K562 (cell line): ENCODE measurements around the gene HIVEP3. TPM values are rescaled to one million over a fixed set of nuclear protein-coding genes. Genes with fewer than 3 reads are reported as not detected.
A peak's percentile ranks its signal among the peaks of the same experiment; 100 is the strongest.

Experiments
- ATAC-seq: fragments of 200-7000 bp; cut with Tn5 transposase; 3 replicates; pipeline ENCODE4 v1.9.1; 2020; ENCODE audit warnings: moderate library complexity
- BruUV-seq: library from RNA; stranded (reverse); fragments of 400-500 nt; replicated peaks from 2 replicates; lab custom pipeline; 2021; lab: Mats Ljungman, UMichigan
- CTCF ChIA-PET: fragments of 300-600 bp; formaldehyde crosslinking; extraction: SDS; loops from one replicate; lab custom pipeline; 2021; ENCODE audit warnings: low intra/inter-chr PET ratio; lab: Yijun Ruan, JAX
- POLR2A ChIA-PET: fragments of 300-600, 350-650 bp; sonication (Branson Sonifier 250); formaldehyde crosslinking; extraction: SDS; loops from one replicate; lab custom pipeline; 2021; ENCODE audit warnings: antibody characterized with exemption, inconsistent platforms; lab: Yijun Ruan, JAX
- DNase-seq, 4 experiments: peaks; one replicate each; pipeline versions ENCODE4 v3.0.0 to v3.0.0-alpha.2; 2011 to 2018; ENCODE audit warnings: low spot score in 3 of 4, mixed read lengths in 3 of 4; ENCODE audit errors: extremely low read depth in 1 of 4
- FAIRE-seq: peaks from 2 replicates; lab custom pipeline; 2011; peaks lifted over from hg19 to GRCh38; lab: Jason Lieb, UNC
- H2AFZ ChIP-seq: 2 replicates; pipeline ENCODE4 v1.6.0; 2011; ENCODE audit warnings: low read depth, low read length, control low read depth, inconsistent platforms
- H3K27ac ChIP-seq: fragments of 200-600 bp; 3 replicates; pipeline ENCODE4 v1.8.0; 2011; ENCODE audit warnings: low read depth, mild to moderate bottlenecking, control low read depth, inconsistent platforms, low read length, moderate library complexity, mixed read lengths; ENCODE audit errors: extremely low read depth
- H3K27me3 ChIP-seq, 2 experiments: fragments of 300-600 bp in 1 of 2; 2 replicates in 1 of 2; 3 replicates in 1 of 2; pipeline versions ENCODE4 v1.6.0 to v1.8.0; 2011; ENCODE audit warnings: inconsistent platforms in 2 of 2, low read length in 2 of 2, mild to moderate bottlenecking in 1 of 2, mixed read lengths in 1 of 2, moderate library complexity in 1 of 2; ENCODE audit not compliant: control insufficient read depth in 2 of 2, insufficient read depth in 2 of 2
- H3K36me3 ChIP-seq: fragments of 300-600 bp; 3 replicates; pipeline ENCODE4 v1.8.0; 2011; ENCODE audit warnings: mild to moderate bottlenecking, low read length, inconsistent platforms; ENCODE audit not compliant: control insufficient read depth, insufficient read depth
- H3K4me1 ChIP-seq, 2 experiments: fragments of 200-600 bp in 1 of 2; replicated peaks in 1 of 2; 2 replicates in 1 of 2; 3 replicates in 1 of 2; pipeline versions ENCODE4 v1.5.1 to v1.8.0; 2011; ENCODE audit warnings: inconsistent platforms in 2 of 2, low read length in 2 of 2, mild to moderate bottlenecking in 1 of 2, mixed read lengths in 1 of 2, moderate library complexity in 1 of 2; ENCODE audit not compliant: control insufficient read depth in 2 of 2, insufficient read depth in 2 of 2
- H3K4me2 ChIP-seq: 2 replicates; pipeline ENCODE4 v1.6.1; 2011; ENCODE audit warnings: low read length, control low read depth, inconsistent platforms, mixed read lengths; ENCODE audit not compliant: insufficient read depth
- H3K4me3 ChIP-seq: fragments of 200-600 bp; sonication (generic), shearing (Covaris generic); 2 replicates; pipeline ENCODE4 v1.5.1; 2016; ENCODE audit warnings: control low read depth, inconsistent platforms
- H3K79me2 ChIP-seq: fragments of 200-600 bp; 3 replicates; pipeline ENCODE4 v1.8.0; 2011; ENCODE audit warnings: low read length, inconsistent platforms; ENCODE audit not compliant: control insufficient read depth, insufficient read depth
- H3K9ac ChIP-seq, 2 experiments: 2 replicates each; pipeline versions ENCODE4 v1.6.0 to v1.6.1; 2011; ENCODE audit warnings: low read depth in 2 of 2, low read length in 2 of 2, control low read depth in 1 of 2, inconsistent platforms in 1 of 2, mild to moderate bottlenecking in 1 of 2, mixed read lengths in 1 of 2; ENCODE audit not compliant: insufficient read depth in 1 of 2
- H3K9me1 ChIP-seq: one replicate; pipeline ENCODE4 v1.6.0; 2011; ENCODE audit warnings: inconsistent platforms, mild to moderate bottlenecking, low read length, moderate library complexity; ENCODE audit not compliant: control insufficient read depth, insufficient read depth
- H3K9me3 ChIP-seq: replicated peaks from 2 replicates; pipeline ENCODE4 v1.5.1; 2011; ENCODE audit warnings: low read depth, low read length, inconsistent platforms; ENCODE audit not compliant: control insufficient read depth, insufficient read depth
- H4K20me1 ChIP-seq: replicated peaks from 2 replicates; pipeline ENCODE4 v1.6.1; 2011; ENCODE audit warnings: low read length, inconsistent platforms, mixed read lengths; ENCODE audit not compliant: control insufficient read depth, insufficient read depth
- FOSL1 ChIP-seq: fragments of 200-800 bp; sonication (Bioruptor generic); conservative IDR thresholded peaks from 2 replicates; pipeline ENCODE4 v1.6.1; 2016; ENCODE audit warnings: missing genetic modification characterization, missing compliant biosample characterization
- GABPB1 ChIP-seq: sonication (generic); formaldehyde crosslinking; IDR thresholded peaks from 2 replicates; pipeline ENCODE4 v1.8.0; 2022; ENCODE audit warnings: mild to moderate bottlenecking, missing genetic modification reagents
- HDGF ChIP-seq: fragments of 450-650 bp; IDR thresholded peaks from 2 replicates; pipeline ENCODE4 v1.6.1; 2016
- POLR2AphosphoS5 ChIP-seq: IDR thresholded peaks from 2 replicates; pipeline ENCODE4 v1.6.1; 2011; ENCODE audit warnings: mild to moderate bottlenecking, low read depth, low read length, moderate library complexity; ENCODE audit not compliant: control insufficient read depth, insufficient read depth
- SIN3A ChIP-seq, 2 experiments: fragments of 150-350 bp in 1 of 2; IDR thresholded peaks; 2 replicates each; pipeline ENCODE4 v1.6.1; 2011 to 2016; ENCODE audit warnings: borderline replicate concordance in 2 of 2, low read depth in 2 of 2, low read length in 2 of 2, mild to moderate bottlenecking in 2 of 2, moderate library complexity in 2 of 2; ENCODE audit not compliant: control insufficient read depth in 1 of 2
- SIN3B ChIP-seq: fragments of 450-650 bp; IDR thresholded peaks from 2 replicates; pipeline ENCODE4 v1.6.1; 2017; ENCODE audit warnings: low read depth, mild to moderate bottlenecking, moderate library complexity
- ZBTB11 ChIP-seq, 3 experiments: fragments of 200-800 bp in 1 of 3; fragments of 250-450 bp in 1 of 3; fragments of 450-650 bp in 1 of 3; sonication (Bioruptor Pico) in 1 of 3; sonication (Bioruptor generic) in 1 of 3; formaldehyde crosslinking in 1 of 3; IDR thresholded peaks; 2 replicates each; pipeline versions ENCODE4 v1.6.1 to v1.8.0; 2016 to 2022; ENCODE audit warnings: mild to moderate bottlenecking in 2 of 3, missing genetic modification characterization in 2 of 3, missing compliant biosample characterization in 1 of 3, moderate library complexity in 1 of 3
- ZKSCAN8 ChIP-seq: fragments of 200-800 bp; sonication (Bioruptor generic); IDR thresholded peaks from 2 replicates; pipeline ENCODE4 v1.6.1; 2016; ENCODE audit warnings: missing genetic modification characterization, missing compliant biosample characterization
- ZNF239 ChIP-seq: fragments of 250-450 bp; sonication (Bioruptor Pico); IDR thresholded peaks from 2 replicates; pipeline ENCODE4 v1.4.0; 2020; ENCODE audit warnings: mild to moderate bottlenecking
- ZNF584 ChIP-seq: fragments of 200-800 bp; sonication (Bioruptor generic); IDR thresholded peaks from 2 replicates; pipeline ENCODE4 v1.6.1; 2016; ENCODE audit warnings: low read depth, mild to moderate bottlenecking, missing genetic modification characterization, missing compliant biosample characterization
- ZNF778 ChIP-seq: fragments of 450-650 bp; formaldehyde crosslinking; IDR thresholded peaks from 2 replicates; pipeline ENCODE4 v1.4.0; 2020; ENCODE audit warnings: mild to moderate bottlenecking, moderate library complexity
- ZNF785 ChIP-seq: fragments of 250-450 bp; sonication (Bioruptor Pico); IDR thresholded peaks from 2 replicates; pipeline ENCODE4 v1.4.0; 2020; ENCODE audit warnings: mild to moderate bottlenecking
- WGBS: fragments of 100-300 bp; shearing (Covaris generic); methylation state at CpG from one replicate; pipeline ENCODE4 v1.1.6; 2016; ENCODE audit warnings: low coverage, mixed read lengths; ENCODE audit not compliant: insufficient coverage; ENCODE audit errors: missing lambda C conversion rate; 5-methylcytosine and 5-hydroxymethylcytosine counted together
- in situ Hi-C: fragments of 300-500 bp; cut with MboI; formaldehyde crosslinking; loops from 4 replicates; pipeline ENCODE4 v1.15.0; 2018; ENCODE audit warnings: inconsistent platforms, mixed read lengths
- intact Hi-C: fragments of 100-400 bp; cut with micrococcal nuclease; formaldehyde crosslinking; loops from 2 replicates; pipeline ENCODE4 v1.14.2; 2022
- polyA plus RNA-seq, 8 experiments: library from polyadenylated mRNA; depleted of rRNA in 4 of 8; stranded (reverse) in 5 of 8; unstranded in 3 of 8; fragments of >200 nt; fragmentation: Nextera tagmentation in 2 of 8; fragmentation: Illumina TruSeq in 1 of 8; extraction: Ambion mirVana in 2 of 8; extraction: Trizol in 1 of 8; gene quantifications; 2 replicates each; pipeline versions ENCODE4 v1.2.1 to v1.2.3, GENCODE V29; 2011 to 2014; ENCODE audit warnings: inconsistent platforms in 1 of 8, missing spikeins in 1 of 8
- total RNA-seq, 7 experiments: library from RNA; depleted of rRNA in 6 of 7; stranded (reverse); fragments of >200 nt in 6 of 7; fragmentation: Illumina TruSeq in 2 of 7; extraction: Trizol in 2 of 7; gene quantifications; 2 replicates each; pipeline versions ENCODE4 v1.2.1 to v1.2.3, GENCODE V29; 2011 to 2021; ENCODE audit warnings: low replicate concordance in 1 of 7

HIVEP3 gene
- total and polyA plus RNA-seq, 9 of the 15 experiments (the other 6 are each of a cell fraction or from before 2014, with no cell fraction given) = 0.09 to 0.58 (median 0.34) TPM; not detected in 1

GRCh38 chr1:41882486-41882885 lies 36.2 kb downstream of the HIVEP3 start:
- peaks cover 0 to 29% of the 10 kb centered on the region in 2 experiments; a peak in 4 of 5 replicates for H3K4me1 ChIP-seq
- no TSS peak for BruUV-seq
- no peaks in the 10 kb centered on the region for H3K27me3 ChIP-seq
- H2AFZ ChIP-seq = peak overlapping the region; percentile 58
- H3K36me3 ChIP-seq = no peaks in the 10 kb centered on the region
- no peaks in the 10 kb centered on the region for H3K9me1 ChIP-seq
- no peaks in the 10 kb centered on the region for H4K20me1 ChIP-seq
- H3K4me3 ChIP-seq = no peak overlapping the region
- ATAC-seq (peak; percentile 40), FAIRE-seq (no peak), DNase-seq (no peak)
- no peaks in the 10 kb centered on the region for H3K9me3 ChIP-seq
- no peak for TF ChIP-seq SIN3B
- TF ChIP-seq ZKSCAN8 (CRISPR knock-in tag) = 0 out of 2 replicates have a peak, but pooled peaks have one; percentile 5
- TF ChIP-seq FOSL1 (tag) = 0 out of 2 replicates have a peak, but pooled peaks have one; percentile 1
- no peak for TF ChIP-seq ZNF239 (CRISPR knock-in tag)
- ChIA-PET POLR2A (interaction anchor here (1.0 to 1.7 kb wide), 5 partner anchors 9 to 22 kb away, joined by 3 to 7 read pairs (median 4); no protein-coding TSS in a partner anchor), CTCF (no interaction called here)
- no peaks in the 10 kb centered on the region for H3K79me2 ChIP-seq
- intact Hi-C loops = no loop called here
- in situ Hi-C loops = no loop called here
- 0 out of 3 replicates have a peak overlapping the region, but pooled peaks have one; percentile 13 for H3K27ac ChIP-seq
- no peak overlapping the region; a peak in 1 of 4 replicates for H3K9ac ChIP-seq
- H3K4me2 ChIP-seq = peak overlapping the region; percentile 42; the same call in 1 of the 2 replicates

- no peaks in the 10 kb centered on the region for H3K27me3 ChIP-seq
- peak overlapping the region; percentile 58 for H2AFZ ChIP-seq
- ChIA-PET CTCF (no interaction called here), POLR2A (interaction anchor here (1.0 to 1.7 kb wide), 5 partner anchors 8 to 22 kb away, joined by 3 to 7 read pairs (median 4); no protein-coding TSS in a partner anchor)
- intact Hi-C loops = no loop called here
- FAIRE-seq (peak; percentile 85), DNase-seq (peak; percentile 51 to 88 (median 66)), ATAC-seq (peak; percentile 86)
- H3K4me1 ChIP-seq = peaks cover 0 to 26% of the 10 kb centered on the region in 2 experiments; a peak in 4 of 5 replicates
- H3K36me3 ChIP-seq = no peaks in the 10 kb centered on the region
- WGBS = 2% methylated on average over 5 of the region's 5 CpGs
- in situ Hi-C loops = no loop called here
- H3K4me3 ChIP-seq = no peak overlapping the region
- H3K79me2 ChIP-seq = no peaks in the 10 kb centered on the region
- no peaks in the 10 kb centered on the region for H4K20me1 ChIP-seq
- no peaks in the 10 kb centered on the region for H3K9me1 ChIP-seq
- BruUV-seq = no TSS peak
- H3K9ac ChIP-seq = no peak overlapping the region; a peak in 1 of 4 replicates
- H3K27ac ChIP-seq = 0 out of 3 replicates have a peak overlapping the region, but pooled peaks have one; percentile 13
- peak overlapping the region; percentile 42 for H3K4me2 ChIP-seq
- no peaks in the 10 kb centered on the region for H3K9me3 ChIP-seq
- TF ChIP-seq HDGF (no peak), ZBTB11 (CRISPR knock-in tag; IDR thresholded peaks at IDR 0.05) (peak in 1 of 3 experiments; percentile 80; a peak in 2 of 6 replicates), POLR2AphosphoS5 (peak; percentile 94), ZNF778 (CRISPR knock-in tag) (no peak), ZNF785 (CRISPR knock-in tag) (no peak), GABPB1 (CRISPR knock-in tag) (no peak), SIN3A (IDR thresholded peaks at IDR 0.05; ENCODE audit: borderline replicate concordance in 2 of 2, control insufficient read depth in 1 of 2, low read depth in 2 of 2, low read length in 2 of 2) (no peak), ZNF584 (CRISPR knock-in tag) (peak; percentile 85; the same call in 1 of the 2 replicates)
These were observed 36.6 kb downstream of the HIVEP3 start for GRCh38 chr1:41882068-41882477.
